Choroid plexus epithelial cell (primary cell): ENCODE results near the gene MAB21L4.

Source experiments
- DNase-seq: peaks from one replicate; pipeline ENCODE4 v3.0.0-alpha.2; 2010; ENCODE audit warnings: low read depth
- H3K4me3 ChIP-seq: 2 replicates; pipeline ENCODE4 v1.5.1; 2011; ENCODE audit warnings: low read depth, mild to moderate bottlenecking, control low read depth, low read length, moderate library complexity
- TF ChIP-seq, protein P1 (sequence below): conservative IDR thresholded peaks from 2 replicates; pipeline ENCODE4 v1.5.1; 2011; ENCODE audit warnings: low read depth, mild to moderate bottlenecking, control low read depth, inconsistent platforms, low read length, moderate library complexity

MAB21L4 gene

DNA sequence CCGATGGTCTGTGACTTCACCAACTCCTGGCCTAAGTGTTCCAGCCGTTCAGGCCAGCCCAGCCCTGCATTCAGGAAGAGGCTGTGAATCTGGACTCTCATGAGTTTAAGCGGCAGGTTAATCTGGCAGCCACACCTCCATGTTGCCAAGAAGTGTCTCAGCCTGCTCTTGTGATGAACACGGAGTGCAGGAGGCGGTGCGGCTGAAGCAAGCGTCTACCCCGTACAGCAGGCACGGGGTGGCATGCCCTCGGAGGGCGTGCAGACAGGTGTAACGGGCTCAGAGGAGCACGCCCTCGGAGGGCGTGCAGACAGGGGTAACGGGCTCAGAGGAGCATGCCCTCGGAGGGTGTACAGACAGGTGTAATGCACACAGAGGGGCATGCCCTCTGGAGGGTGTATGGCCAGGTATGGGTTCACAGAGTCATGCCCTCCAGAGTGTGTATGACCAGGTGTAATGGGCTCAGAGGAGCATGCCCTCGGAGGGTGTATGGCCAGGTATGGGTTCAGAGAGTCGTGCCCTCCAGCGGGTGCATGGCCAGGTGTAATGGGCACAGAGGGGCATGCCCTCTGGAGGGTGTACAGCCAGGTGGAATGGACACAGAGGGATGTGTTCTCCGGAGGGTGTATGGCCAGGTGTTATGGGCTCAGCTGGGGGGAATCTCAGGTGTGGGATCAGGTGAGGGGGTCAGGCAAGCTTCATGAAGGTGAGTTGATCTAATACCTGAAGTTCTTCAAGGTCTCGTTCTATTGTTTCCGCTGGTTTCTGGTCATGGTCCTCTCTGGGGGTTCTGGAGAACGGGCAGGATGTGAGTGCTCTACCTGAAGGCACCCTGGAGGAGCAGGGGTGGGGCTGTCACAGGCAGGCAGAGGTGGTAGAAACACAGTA, 32.8 kb upstream of the MAB21L4 start:
- DNase-seq = no peak
- no peak overlapping the region for H3K4me3 ChIP-seq
- TF ChIP-seq, protein P1, sequence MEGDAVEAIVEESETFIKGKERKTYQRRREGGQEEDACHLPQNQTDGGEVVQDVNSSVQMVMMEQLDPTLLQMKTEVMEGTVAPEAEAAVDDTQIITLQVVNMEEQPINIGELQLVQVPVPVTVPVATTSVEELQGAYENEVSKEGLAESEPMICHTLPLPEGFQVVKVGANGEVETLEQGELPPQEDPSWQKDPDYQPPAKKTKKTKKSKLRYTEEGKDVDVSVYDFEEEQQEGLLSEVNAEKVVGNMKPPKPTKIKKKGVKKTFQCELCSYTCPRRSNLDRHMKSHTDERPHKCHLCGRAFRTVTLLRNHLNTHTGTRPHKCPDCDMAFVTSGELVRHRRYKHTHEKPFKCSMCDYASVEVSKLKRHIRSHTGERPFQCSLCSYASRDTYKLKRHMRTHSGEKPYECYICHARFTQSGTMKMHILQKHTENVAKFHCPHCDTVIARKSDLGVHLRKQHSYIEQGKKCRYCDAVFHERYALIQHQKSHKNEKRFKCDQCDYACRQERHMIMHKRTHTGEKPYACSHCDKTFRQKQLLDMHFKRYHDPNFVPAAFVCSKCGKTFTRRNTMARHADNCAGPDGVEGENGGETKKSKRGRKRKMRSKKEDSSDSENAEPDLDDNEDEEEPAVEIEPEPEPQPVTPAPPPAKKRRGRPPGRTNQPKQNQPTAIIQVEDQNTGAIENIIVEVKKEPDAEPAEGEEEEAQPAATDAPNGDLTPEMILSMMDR = no peak

DNA sequence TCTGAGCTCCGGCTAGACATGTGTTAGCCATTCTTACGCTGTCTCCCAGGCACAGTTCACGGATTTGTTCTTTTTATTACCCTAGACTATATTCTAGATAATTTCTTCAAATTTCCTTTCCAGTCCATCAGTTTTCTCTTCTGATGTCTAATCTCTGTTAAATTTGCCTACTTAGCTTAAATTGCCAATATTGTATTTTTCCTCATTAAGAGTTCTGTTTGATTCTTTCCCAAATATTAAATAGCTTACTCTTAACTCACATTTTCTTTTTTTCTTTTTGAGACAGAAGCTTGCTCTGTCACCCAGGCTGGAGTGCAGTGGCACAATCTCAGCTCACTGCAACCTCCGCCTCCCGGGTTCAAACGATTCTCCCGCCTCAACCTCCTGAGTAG, 31.4 kb upstream of the MAB21L4 start:
- no peak overlapping the region for H3K4me3 ChIP-seq

DNA sequence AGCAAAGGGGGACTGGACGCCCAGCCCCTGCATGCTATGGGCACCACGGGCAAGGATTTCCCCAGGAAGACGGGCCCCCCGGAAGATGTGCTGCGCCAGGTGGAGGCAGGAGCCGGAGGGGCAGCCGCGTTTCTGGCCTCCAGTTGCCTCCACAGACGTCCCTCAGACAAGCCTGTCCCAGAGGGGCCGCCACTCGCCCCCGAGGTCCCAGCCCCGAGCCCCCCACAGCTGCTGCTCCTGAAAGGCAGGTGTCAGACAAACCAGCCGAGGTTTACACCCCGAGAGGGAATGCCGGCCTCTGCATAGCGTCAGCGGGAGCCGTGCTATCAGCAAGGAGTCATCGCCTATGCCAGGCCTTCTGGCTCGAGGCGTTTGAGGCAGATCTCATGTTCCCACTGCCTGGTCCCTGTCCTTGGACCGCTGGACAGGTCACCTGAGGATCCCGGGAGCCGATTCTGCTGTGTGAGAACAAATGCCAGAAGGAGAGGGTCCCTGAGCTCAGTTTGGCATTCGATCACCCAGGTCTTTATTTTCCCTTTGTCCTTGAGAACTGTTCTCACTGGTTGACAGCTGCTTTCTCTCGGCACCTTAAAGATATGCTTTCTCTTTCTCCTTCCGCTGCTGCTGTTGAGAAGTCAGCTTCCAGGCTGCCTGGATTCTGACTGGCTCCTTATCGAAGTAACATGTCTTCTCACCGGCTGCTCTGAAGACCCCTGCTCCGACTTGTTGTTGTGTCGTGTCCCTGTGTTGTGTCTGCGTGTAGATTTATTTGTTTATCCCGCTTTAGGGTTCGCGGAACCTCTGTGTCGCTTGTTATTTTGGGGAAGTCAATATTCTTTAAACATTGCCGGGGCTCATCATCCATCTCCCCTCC, 30.8 kb upstream of the MAB21L4 start:
- no peak for DNase-seq
- no peak overlapping the region for H3K4me3 ChIP-seq
- TF ChIP-seq, protein P1 = no peak

More for the DNA sequence above, 31.4 kb upstream of the MAB21L4 start:
- DNase-seq = no peak
- TF ChIP-seq, protein P1 = no peak

DNA sequence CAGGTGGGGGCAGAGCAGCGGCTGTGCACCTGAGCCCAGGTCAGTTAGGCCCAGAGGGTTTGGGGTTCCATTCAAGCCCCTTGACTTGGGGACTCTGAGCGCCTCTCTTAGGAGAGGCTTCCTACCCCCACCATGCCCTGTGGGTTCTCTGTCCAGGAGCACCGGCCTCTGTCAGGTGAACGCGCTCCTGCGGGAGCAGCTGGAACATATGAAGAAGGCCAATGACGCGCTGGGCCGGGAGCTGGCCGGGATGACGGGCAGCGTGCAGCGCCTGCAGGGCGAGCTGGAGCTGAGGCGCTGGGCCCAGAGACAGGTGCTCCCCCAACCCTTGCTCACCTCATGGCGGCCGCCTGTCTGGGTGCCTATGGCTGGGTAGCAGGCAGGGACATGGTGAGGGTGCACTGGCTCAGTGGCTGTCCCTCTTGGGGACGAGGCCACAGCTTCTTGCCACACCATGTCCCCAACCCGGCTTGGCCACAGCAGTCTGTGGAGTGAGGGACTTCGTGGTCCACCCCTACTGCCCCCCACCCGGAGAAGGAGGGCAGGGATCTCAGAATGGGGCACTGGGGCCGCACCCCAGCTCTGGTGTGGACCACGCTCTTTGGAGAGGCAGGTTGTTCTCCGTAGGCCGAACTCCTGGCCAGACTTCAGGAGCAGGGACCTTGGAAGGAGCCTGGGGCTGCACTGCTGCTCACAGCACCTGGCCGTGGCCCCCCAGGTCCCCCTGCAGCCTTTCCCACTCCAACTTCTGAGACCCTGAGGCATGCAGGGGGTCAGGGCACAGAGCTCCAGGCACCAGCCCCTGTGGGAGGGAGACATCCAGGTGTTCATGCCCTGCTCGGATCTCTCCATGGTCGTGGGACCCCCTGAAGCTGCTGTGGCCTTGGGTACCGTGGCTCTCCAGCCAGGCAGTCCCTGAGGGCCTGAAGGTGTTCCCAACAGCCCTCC, 29.9 kb upstream of the MAB21L4 start:
- DNase-seq = no peak
- no peak overlapping the region for H3K4me3 ChIP-seq
- TF ChIP-seq, protein P1 = no peak

DNA sequence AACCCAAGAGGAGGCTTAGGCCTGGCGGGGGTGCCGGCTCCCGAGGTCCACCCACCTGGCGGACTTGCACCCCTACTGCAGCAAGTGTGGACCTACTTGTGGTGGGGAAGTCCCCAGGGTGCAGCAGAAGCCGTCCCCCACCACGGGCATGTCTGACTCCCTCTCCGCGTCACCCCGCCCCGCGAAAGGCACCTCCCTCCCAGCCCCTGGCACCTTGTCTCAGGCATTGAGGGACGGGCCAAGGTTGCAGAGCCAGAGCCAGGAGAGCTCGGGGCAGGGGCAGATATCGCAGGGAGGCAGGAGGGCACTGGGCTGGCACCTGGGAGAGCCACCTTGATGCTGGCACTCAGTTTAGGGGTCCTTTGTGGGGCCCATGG, 29.2 kb upstream of the MAB21L4 start:
- no peak for DNase-seq
- no peak overlapping the region for H3K4me3 ChIP-seq
- TF ChIP-seq, protein P1 = no peak

DNA sequence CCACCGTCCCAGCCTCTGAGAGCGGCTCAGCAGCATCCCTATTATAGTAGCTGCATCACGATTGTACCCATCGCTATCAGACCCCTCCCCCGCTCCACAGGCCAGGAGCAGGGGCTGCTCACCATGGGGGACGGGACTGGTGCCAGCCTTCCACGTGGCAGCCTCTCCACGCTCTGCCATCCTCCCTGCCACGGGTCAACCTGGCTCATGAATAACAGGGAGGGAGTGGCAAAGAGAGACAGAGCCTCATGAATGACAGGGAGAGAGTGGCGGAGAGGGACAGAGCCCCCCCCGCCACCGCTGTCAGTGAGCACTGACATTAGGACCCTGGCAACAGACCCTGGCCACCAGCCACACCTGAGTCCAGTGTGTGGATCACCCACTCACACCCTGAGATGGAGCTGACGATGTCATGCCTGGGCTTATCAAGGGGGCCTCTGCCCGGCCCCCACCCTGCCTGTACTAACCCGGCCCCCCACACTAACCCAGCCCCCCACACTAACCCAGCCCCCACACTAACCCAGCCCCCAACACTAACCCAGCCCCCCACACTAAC, 27.1 kb upstream of the MAB21L4 start:
- H3K4me3 ChIP-seq = no peak overlapping the region
- no peak for DNase-seq
- TF ChIP-seq, protein P1 = no peak
